ENCODE data around the gene TIE1.

Gene TIE1

DNA sequence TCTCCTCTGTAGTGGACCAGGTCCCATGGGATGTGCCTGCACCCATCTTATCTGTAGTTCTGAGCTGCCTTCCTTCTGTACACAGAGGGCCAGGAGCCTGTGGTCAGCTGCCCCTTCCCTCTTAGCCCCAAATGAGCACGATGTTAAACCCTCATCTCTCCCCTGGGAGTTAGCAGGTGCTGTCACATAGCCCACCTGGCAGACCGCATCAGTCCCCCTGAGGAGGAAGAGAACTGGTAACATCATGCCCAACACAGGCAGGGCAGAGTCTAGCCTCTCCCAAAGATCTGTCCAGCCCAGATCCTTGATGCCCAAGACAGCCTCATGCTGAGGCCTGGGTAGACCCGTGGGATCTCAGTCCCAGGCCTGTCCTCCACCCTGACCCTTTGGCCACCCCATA, 4.7 kb downstream of the TIE1 start:
- TF ChIP-seq, protein P1, sequence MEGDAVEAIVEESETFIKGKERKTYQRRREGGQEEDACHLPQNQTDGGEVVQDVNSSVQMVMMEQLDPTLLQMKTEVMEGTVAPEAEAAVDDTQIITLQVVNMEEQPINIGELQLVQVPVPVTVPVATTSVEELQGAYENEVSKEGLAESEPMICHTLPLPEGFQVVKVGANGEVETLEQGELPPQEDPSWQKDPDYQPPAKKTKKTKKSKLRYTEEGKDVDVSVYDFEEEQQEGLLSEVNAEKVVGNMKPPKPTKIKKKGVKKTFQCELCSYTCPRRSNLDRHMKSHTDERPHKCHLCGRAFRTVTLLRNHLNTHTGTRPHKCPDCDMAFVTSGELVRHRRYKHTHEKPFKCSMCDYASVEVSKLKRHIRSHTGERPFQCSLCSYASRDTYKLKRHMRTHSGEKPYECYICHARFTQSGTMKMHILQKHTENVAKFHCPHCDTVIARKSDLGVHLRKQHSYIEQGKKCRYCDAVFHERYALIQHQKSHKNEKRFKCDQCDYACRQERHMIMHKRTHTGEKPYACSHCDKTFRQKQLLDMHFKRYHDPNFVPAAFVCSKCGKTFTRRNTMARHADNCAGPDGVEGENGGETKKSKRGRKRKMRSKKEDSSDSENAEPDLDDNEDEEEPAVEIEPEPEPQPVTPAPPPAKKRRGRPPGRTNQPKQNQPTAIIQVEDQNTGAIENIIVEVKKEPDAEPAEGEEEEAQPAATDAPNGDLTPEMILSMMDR (IDR thresholded peaks at IDR 0.05; ENCODE audit: extremely low read depth, insufficient read depth, missing control alignments), result no peak
- in situ Hi-C loops (cut with MboI; ENCODE audit: low pct_unique_long_range_greater_than_20kb, low sequenced_read_pairs, unreplicated experiment), result no loop called here
- no peak for DNase-seq (ENCODE audit: low spot score)

DNA sequence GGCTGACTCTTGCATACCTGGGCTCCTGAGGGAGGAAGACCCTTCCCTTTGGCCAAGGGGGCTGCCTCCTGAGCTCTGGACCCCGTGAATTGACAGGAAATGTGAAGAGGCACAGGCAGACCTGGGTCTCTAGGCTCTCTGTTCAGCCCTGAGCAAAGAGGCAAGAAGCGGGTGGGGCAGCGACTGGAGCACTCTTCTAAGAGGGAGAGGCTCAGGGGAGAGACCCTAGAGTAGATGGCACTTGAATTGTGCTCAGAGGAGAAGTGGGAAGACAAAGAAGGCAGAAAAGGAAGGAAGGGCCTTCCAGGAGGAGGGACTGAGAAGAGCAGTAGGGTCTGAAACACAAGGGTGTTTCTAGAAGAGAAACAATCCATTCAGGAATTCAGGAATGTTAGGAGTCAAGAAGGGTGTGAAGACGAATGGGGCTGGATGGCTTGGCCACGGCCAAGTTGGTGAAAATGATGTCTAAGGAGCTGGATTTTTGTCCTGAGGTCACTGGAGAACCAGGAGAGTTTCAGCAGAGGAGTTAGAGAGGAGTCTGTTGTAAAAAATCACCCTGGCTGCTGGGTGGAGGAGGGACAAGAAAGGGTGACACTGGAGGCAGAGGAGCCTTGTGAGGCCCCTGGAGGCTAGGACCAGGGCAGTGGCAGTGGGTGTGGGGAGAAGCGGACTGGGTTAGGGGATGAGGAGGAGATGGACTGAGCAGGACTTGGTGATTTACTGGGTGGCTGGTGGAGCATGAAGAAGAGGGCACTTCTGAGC, 5.3 kb downstream of the TIE1 start:
- TF ChIP-seq, protein P1 (IDR thresholded peaks at IDR 0.05; ENCODE audit: extremely low read depth, insufficient read depth, missing control alignments), result no peak
- DNase-seq (ENCODE audit: low spot score), result no peak
- in situ Hi-C loops (cut with MboI; ENCODE audit: low pct_unique_long_range_greater_than_20kb, low sequenced_read_pairs, unreplicated experiment), result no loop called here

DNA sequence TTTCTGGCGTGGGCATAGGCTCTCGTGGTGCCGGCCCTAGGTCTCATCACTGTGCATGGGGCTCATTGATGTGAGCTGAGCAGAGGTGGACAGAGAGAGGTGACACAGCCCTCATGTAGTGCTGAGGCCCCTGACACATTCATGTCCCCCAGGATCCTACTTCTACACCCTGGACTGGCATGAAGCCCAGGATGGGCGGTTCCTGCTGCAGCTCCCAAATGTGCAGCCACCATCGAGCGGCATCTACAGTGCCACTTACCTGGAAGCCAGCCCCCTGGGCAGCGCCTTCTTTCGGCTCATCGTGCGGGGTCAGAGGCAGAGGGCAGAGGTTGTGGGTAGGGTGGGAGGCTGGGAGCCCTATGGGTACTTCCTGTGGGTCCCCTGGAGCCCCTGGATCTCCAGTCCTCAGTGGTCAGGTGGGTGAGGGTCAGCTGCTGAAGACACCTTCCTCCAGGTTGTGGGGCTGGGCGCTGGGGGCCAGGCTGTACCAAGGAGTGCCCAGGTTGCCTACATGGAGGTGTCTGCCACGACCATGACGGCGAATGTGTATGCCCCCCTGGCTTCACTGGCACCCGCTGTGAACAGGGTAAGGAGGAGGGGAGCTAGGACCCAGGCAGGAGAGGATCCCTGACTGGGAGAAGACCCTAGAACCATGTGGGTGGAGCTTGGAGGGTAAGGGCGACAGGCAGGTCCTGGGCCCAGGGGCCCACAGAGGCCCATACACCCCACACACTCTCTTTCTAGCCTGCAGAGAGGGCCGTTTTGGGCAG, 6.1 kb downstream of the TIE1 start:
- TF ChIP-seq, protein P1 (IDR thresholded peaks at IDR 0.05; ENCODE audit: extremely low read depth, insufficient read depth, missing control alignments), result no peak
- in situ Hi-C loops (cut with MboI; ENCODE audit: low pct_unique_long_range_greater_than_20kb, low sequenced_read_pairs, unreplicated experiment), result no loop called here
- no peak for DNase-seq (ENCODE audit: low spot score)

DNA sequence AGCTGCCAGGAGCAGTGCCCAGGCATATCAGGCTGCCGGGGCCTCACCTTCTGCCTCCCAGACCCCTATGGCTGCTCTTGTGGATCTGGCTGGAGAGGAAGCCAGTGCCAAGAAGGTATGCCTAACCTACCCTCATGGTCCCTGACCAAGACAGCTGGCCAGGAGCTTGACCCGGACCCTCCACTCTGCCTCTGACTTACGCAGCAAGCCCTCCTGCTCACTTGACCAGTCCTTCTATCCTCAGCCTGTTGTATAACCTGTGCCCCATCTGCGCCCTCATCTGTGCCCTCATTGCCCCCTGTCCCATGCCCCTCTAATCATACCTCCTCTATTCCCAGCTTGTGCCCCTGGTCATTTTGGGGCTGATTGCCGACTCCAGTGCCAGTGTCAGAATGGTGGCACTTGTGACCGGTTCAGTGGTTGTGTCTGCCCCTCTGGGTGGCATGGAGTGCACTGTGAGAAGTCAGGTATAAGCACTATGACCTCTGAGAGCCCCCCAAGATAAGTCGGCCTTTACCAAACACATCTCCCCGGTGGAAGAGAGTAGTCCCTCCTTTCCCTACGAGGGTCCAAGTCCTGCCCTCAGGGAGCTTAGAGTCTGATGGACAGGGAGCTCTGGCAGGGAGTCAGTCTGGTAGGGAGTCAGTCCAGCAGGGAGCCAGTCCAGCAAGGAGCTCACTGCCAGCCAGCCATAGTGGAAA, 6.8 kb downstream of the TIE1 start:
- no peak for DNase-seq (ENCODE audit: low spot score)
- in situ Hi-C loops (cut with MboI; ENCODE audit: low pct_unique_long_range_greater_than_20kb, low sequenced_read_pairs, unreplicated experiment), result no loop called here
- TF ChIP-seq, protein P1 (IDR thresholded peaks at IDR 0.05; ENCODE audit: extremely low read depth, insufficient read depth, missing control alignments), result no peak

DNA sequence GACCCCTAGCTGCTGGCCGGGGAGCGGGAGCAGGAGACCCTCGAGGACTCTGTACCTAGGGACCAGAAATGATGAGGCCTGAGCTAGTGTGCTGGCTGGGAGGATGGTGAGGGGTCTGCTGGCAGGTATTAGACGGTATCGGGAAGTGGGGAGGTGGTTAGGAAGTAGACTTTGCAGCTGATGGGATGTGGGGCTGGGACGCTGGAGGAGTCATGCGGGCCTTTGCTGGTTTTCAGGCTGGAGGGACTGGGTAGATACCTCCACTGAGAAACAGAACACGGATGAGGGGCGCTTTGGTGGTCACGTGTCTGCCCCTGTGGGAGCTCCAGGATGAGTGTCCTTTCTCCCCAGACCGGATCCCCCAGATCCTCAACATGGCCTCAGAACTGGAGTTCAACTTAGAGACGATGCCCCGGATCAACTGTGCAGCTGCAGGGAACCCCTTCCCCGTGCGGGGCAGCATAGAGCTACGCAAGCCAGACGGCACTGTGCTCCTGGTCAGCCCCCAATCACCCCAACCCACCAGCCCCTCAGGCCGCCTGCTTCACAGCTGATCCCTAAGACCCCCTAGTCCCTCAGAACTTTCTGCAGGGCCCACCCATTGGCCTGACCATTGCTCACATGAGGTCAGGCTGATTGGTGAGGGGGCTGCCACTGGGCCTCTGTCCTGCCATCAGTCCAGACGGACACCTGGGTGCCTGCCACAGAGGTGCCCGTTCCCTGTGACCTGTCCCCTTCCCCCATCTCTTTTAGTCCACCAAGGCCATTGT, 8.0 kb downstream of the TIE1 start:
- in situ Hi-C loops (cut with MboI; ENCODE audit: low pct_unique_long_range_greater_than_20kb, low sequenced_read_pairs, unreplicated experiment), result no loop called here
- no peak for DNase-seq (ENCODE audit: low spot score)
- TF ChIP-seq, protein P1 (IDR thresholded peaks at IDR 0.05; ENCODE audit: extremely low read depth, insufficient read depth, missing control alignments), result no peak
